NCI-H1694 (cell line): ENCODE results near the gene ZNF839.
"Not testable (repeated sequence)": the region's sequence is repeated elsewhere in the genome, so short reads cannot be mapped to it uniquely, and the experiment has no call there.

Experiments
- DNase-seq: peaks from one replicate; lab custom pipeline; 2025; lab: John Stamatoyannopoulos, UW

ZNF839 gene

DNA sequence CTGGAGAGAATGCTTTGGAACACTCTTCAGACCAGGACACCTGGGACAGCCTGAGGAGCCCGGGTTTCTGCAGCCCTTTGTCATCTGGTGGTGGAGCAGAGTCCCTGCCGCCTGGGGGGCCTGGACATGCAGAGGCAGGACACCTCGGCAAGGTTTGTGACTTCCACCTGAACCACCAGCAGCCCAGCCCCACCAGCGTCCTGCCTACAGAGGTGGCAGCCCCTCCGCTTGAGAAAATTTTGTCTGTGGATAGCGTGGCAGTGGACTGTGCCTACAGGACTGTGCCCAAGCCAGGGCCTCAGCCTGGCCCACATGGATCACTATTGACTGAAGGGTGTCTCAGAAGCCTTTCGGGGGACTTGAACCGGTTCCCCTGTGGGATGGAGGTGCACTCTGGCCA, 22.0 kb downstream of the ZNF839 start:
- DNase-seq = no peak

DNA sequence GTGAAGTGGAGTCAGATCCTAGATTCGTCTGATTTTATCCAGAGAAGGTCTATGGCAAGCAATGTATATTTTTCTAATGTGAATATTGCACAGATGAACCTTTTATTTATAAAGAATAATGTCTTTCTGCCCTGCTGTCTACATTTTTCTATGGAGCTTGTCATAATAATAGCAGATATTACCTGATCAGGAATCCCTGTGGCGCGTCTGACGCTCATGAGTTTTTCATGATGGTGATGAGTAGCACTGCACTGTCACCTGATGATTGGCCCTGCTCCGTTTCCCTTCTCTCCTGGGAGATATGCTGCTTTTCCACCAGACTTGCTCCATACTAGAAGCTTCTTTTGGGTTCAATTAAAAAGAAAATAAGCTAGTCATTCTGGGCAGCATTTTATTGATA, 22.7 kb downstream of the ZNF839 start:
- DNase-seq = no peak

DNA sequence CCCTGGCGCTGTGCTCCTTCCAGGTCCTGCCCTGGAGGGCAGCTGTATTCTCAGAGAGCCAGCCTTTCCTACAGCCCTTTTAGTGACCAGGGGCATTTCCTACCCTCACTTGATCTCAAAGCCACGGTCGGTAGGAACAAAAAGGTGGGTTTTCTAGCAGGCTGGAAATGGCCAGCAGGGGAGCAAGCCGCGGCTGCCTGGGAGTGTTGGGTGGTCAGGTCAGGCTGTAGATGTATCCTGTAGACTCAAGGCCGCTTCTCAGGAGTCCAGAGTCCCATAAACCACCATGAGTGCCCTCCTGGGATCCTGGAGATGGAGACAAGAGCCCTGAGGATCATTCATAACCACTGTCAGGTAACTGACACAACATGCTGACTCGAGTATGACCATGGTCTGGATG, 24.5 kb downstream of the ZNF839 start:
- no peak for DNase-seq

DNA sequence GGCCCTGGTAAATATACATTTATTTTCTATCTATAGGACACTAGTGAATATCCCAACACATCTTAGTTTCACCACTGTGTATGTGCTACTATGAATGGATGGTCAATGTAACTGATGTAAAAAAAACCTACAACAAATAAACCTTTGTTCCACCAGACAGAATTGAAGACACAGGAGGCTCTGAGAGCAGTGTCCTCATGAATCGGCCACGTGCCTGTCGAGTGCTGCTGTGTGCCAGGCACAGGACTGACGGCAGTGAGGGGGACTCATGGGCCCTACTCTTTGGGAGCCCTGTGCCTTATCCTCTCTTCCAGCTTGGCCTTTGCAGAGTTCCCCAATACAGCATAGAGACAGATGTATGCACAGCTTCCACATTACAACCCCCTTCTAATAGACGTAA, 24.9 kb downstream of the ZNF839 start:
- no peak for DNase-seq

DNA sequence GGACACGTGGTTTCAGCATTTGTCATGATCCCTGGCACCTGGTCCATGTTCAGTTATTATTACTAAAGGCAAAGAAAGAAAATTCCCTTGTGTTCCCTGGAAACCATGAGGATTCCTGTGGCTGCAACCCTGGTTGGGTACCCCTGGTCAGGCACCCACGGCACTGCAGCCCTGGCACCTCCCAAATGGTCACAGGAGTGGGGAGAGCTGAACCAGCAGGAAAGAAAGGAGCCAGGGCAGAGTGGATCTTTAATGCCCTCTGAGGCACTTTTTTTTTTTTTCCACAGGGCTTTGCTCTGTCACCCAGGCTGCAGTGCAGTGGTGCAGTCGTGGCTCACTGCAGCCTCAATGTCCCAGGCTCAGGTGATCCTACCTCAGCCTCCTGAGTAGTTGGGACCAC, 25.7 kb downstream of the ZNF839 start:
- no peak for DNase-seq

DNA sequence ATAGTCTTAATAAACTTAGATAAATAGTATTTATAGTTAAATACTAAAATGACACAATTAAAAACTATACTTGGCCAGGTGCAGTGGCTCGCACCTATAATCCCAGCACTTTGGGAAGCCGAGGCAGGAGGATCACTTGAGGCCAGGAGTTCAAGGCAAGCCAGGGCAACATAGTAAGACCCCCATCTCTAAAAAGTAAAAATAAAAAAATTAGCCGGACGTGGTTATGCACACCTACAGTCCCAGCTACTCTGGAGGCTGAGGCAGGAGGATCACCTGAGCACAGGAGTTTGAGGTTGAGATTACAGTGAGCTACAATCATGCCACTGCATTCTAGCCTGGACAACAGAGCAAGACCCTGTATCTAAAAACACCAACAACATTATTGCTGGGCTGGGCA, 27.1 kb downstream of the ZNF839 start:
- DNase-seq = no peak

DNA sequence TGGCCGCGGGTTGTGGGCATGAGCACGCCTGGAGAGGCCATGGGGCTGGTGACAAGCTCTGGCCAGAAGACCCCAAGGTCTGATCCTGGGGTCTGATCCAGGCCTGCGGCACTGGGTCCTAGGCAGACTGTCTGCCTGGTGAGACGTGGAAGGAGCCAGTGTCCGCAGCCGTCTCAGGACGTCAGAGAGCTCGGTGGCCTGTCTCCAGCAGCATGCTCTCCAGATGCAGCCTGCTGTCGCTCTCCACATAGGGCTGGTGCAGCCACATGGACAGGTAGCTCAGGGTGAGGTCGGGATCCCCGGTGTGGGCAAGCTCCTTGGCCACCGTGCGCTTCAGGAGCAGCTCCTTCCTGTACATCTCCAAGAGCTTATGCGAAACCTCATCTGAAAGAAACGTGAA, 28.8 kb downstream of the ZNF839 start:
- no peak for DNase-seq

DNA sequence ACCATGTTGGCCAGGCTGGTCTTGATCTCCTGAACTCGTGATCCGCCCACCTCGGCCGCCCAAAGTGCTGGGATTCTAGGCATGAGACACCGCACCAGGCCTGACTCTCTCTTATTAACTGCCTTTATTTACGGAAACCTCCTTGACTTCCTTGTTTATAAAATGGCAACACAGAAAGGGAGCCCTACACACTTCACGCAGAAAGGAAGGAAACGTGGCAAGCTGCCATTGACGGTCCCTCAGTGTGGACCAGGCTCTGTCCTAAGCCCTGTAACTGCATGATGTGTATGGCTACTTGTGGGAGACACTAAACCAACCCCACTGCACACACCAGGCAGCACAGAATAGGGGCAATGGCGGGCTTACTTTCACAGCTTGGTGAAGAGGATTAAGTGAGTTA, 31.5 kb downstream of the ZNF839 start:
- DNase-seq = no peak

DNA sequence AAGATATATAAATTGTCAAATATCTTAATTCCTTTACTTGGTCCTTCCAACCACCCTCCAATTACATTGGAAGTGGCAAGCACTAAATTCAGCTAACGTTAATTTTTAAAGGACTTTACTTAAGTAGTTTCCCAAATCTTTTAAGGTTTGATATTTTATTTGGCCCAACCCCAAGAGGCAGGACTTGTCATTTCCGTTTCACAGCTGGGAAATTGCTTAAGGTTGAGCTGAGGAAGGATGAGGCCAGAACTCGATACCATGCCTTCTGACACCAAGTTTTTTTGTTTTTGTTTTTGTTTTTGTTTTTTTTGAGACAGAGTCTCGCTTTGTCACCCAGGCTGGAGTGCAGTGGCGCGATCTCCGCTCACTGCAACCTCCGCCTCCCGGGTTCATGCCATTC, 32.0 kb downstream of the ZNF839 start:
- not testable (repeated sequence) for DNase-seq

DNA sequence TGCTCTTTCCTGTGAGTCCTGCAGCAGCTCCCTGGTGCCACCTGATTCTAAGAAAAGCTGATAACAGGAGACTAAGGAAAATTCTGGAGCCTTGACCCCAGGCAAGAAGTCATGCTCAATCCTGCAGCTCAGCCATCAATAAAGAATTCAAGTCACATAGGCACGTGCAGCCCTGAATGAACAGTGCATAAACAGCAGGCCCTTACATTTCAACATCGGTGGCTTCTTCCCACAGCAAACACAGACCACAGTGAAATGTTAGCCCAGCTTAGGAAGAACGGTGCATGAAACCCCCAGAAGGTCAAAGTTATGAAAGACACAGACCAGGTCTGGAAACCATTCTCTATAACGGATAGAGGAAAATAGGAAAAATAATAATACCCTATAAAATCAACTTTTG, 32.7 kb downstream of the ZNF839 start:
- DNase-seq = no peak

DNA sequence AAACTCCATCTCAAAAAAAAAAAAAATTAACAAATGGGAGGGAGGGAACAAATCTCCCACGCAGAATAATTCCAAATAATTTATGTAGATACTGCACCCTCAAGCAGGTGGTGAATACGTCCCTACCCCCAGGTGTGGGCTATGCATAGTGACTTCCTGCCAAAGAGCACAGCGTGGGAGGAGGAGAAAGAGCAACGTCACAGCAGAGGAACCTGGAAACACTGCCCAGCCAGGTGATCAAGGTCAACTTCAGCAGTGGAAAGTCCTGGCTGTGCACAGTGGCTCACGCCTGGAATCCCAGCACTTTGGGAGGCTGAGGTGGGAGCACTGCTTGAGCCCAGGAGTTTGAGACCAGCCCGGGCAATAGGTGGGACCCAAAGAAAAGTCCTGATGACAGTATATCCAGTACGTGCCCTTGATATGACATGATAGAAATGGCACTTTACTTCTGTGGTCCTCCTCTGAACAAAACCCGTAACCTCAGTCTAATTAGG, 33.6 kb downstream of the ZNF839 start:
- no peak for DNase-seq

DNA sequence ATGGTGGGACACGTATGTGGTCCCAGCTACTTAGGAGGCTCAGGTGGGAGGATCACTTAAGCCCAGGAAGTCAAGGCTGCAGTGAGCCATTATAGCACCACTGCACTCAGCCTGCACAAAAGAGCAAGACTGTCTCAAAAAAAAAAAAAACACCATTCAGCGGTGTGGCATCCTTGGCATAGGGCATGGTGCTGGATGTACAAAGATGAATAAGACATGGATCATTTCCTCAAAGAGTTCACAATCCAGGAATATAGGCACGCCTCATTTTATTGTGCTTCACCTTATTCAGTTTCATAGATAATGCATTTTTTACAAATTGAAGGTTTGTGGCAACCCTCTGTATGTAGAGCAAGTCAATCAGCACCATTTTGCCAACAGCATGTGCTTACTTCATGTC, 36.7 kb downstream of the ZNF839 start:
- no peak for DNase-seq

DNA sequence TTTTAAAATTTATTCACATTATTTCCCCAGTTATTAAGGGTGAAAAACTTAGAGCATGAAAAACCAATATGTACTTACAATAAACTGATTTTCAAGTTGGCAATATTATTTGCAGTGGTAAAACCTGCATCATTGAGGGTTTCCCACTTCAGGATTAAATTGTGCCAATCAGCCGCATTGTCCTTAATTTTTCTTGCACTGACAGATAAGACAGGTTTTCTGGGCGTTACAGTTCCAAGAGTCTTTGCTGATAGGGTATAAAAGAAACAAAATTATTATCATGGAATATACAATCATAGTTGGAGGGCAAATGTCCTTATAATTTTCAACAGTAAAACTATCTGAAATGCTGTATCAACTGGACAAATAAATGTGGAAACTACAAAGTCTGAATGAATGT, 39.8 kb downstream of the ZNF839 start:
- DNase-seq = no peak

DNA sequence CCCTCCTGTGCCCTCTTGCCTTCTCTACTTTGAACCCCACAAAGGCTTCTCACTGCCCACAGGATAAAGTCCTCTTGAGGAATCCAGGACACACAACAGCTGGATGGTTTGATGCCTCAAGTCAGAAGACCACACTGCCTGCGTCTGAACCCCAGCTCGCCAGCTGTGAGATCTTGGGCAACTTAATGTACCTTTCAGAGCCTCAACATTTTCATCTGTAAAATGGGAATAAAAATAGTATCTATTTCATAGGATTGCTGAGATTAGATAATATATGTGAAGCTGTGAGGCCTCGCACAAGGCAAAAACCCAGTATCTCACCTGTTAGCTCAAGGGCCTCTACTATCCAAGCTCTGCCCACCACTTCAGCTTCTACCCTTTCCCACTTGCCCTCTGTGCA, 40.8 kb downstream of the ZNF839 start:
- no peak for DNase-seq

DNA sequence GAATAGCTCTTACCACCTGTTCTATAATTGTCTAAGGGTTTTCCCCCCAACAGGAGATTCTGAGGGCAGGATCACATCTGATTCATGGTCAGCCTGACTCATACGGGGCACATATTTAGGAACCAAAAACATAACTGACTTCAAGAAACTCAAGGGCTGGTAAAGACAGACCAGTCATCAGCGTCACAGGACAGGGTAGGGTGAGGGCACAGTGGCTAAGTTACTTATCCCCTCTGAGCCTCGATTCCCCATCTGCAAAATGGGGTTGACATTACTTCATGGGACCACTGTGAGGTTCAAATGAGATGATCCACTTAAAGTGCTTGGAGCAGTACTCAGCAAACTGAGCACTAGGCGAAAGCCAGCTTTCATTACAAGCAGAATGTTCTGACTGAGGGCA, 42.5 kb downstream of the ZNF839 start:
- no peak for DNase-seq

DNA sequence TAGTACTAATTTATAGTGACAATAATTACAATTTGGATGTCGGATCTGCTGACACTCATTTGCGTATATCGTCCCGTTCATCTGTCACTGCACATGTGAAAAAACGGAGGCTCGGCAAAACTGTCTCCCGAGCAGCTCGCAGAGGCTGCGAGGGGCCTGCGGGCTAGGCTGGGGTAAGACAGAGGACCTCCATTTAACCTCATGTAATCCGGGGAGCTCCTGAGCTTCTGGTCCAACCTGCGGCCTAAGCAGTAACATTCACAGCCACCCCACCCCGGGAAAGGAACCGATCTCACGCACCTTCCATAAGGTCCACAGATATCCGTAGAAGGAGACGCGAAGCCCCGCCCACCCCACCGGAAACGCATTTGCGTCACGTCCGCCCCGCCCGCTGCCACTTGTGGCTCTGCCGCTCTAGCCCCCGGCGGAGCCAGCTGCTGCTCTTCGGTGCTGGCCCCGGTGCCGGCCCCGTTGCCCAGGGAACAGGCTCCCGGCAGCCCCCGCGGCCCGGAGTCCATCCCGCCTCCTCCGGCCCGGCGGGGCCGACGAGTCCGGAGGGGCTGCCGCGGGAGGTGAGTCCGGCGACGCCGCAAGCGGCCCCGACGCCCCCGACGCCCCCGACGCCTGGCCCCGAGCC, 43.1 kb downstream of the ZNF839 start, which contains the start of the genes CINP and TECPR2:
TSS of gene CINP (minus strand) at position 346 of the 637 bp plus-strand sequence. CDS start at position 307, 39 bp downstream.
TSS of gene TECPR2 (plus strand) at position 397 of the 637 bp plus-strand sequence. CDS start 13,781 bp downstream, outside the sequence.
- peak; percentile 97 for DNase-seq

DNA sequence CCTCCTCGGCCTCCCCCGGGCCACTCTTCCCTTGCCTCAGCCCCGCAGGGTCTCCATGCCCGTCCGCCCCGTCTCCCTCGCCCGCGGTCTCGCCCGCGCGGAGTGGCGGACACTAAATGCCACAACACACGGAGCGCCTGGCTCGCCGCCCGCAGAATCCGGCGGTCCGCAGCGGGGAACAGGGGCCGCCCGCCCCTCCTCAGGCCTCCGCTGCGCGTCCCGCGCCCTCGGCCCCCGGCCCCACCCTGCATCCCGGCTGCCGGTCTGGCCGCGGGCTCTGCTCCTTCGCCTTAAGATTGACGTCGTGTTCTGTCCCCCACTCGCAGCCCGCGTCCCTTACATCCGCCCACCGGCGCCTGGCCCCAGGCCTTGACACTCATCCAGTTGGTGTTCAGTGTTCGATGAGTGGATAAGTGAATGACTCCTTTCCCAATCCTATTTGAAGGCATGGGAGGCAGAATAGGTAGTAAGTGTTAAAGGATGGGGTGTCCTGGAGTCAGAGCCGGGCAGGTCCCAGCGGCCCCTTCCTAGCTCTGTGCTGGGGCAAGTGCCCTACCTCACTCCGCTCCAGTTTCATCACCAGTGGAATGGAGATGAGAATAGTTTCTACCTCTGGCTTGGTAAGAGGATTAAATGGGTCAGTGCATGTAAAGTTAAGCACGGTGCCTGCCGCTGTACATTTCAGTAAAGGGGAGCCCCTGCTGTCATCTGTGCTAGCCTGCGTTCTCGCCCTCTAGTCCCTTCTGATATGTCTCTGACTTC, 43.8 kb downstream of the ZNF839 start:
- DNase-seq = no peak

DNA sequence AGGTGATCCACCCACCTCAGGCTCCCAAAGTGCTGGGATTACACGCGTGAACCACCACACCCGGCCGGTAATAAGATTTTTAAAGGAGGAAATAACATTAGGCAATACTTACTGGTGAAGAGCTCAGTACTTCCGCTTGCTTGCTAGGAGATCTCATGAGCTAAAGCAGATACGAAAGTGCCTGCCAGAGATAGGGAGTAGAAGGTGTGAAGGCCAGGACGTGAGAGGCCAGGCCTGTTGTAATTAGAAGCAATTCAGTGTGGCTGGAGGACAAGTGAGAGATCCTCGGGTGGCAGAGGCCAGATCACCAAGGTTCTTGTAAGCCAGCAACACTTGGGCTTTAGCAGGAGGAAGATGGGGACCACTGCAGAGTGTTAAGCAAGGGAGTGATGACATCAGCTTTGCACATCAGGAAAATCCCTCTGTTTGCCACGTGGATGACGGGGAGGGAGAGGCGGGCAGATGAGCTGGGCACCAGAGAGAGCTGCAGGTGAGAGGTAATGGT, 50.8 kb downstream of the ZNF839 start:
- DNase-seq = no peak

DNA sequence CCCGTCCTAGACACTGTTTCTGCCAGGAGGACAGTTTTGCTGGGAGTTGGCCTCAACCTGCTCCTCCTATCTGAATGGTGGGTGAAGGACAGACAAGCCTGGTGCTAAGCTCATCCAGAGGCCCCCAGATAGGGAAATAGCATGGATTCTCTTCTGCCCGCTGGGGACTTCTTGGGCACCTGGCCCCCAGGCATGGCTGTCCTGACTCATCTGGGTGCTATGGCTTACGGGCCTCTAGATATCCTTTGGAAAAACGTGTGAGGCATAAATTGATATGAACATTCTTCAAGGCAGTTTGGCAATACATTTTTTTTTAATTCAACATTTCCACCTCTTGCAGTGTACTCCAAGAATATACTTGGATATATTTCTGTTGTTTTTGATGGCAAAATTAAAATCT, 51.8 kb downstream of the ZNF839 start:
- DNase-seq = no peak

DNA sequence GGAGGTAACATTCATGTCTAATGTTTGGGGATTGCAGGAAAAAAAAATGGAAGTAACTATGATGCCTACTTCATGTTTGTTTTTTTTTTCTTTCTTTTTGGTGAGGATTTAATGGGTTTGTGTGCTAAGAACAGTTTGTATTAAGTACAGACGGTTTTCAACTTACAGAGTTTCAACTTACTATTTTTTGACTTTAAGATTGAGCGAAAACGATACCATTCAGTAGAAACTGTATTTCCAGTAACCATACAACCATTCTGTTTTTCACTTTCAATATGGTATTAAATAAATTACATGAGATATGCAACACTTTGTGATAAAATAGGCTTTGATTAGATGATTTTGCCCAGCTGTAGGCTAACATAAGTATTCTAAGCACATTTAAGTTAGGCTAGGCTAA, 53.6 kb downstream of the ZNF839 start:
- no peak for DNase-seq

DNA sequence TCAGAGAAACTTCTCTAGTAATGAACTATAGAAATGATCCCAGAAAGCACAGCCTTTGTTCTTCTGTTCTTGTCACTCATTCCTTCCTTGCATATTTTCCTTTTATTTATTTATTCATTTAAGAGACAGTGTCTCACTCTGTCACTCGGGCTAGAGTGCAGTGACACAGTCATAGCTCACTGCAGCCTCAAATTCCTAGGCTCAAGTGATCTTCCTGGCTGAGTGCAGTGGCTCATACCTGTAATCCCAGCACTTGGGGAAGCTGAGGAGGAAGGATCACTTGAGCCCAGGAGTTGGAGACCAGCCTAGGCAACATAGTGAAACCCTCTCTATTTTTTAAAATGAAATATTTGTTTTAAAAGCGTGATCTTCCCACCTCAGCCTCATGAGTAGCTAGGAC, 54.7 kb downstream of the ZNF839 start:
- no peak for DNase-seq

DNA sequence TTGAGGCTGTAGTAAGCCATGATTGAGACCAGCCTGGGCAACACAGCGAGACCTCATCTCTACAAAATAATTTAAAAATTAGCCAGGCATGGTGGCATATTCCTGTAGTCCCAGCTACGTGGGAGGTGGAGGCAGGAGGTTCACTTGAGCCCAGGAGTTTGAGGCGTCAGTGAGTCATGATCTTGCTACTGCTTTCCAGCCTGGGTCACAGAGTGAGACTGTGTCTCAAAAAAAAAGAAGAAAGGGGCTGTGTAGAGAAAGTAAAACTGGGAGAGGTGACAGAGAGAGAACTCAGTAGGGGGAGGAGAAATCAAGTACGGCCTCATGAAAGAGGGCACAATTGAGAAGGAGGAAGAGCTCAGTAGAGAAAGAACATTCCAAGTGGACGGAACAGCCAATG, 55.6 kb downstream of the ZNF839 start:
- no peak for DNase-seq

DNA sequence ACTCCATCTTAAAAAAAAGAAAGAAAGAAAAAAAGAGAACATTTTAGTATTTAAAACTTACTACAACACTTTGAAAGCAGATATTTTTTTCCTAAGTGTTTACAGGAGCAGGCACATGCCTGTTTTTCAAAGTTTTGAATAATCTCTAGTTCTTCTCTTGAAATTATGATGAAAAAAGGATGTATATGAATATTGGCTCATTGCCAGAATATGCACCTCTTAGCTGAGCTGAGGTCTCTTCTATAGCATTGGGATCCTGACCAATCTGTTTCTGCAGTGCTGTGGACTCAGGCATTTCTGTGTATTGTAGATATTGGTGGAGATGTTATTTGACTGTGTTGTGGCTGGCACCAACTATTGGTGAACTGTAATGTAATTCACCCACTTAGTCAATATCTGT, 58.1 kb downstream of the ZNF839 start:
- DNase-seq = no peak
